ENCODE data around the gene ATP6V1E1.
"Not testable (repeated sequence)": the region's sequence is repeated elsewhere in the genome, so short reads cannot be mapped to it uniquely, and the experiment has no call there.

The ATP6V1E1 gene

GRCh38 chr22:17580441-17581031, 48.0 kb downstream of the ATP6V1E1 start:
- DNase-seq: no peak

GRCh38 chr22:17579535-17579981, 49.0 kb downstream of the ATP6V1E1 start:
- no peak for DNase-seq

GRCh38 chr22:17578136-17578754, 50.3 kb downstream of the ATP6V1E1 start:
- peak; percentile 44 for DNase-seq

GRCh38 chr22:17576470-17576869, 52.1 kb downstream of the ATP6V1E1 start:
- peak; percentile 88 for DNase-seq

- DNase-seq: no peak
These were observed 52.9 kb downstream of the ATP6V1E1 start for GRCh38 chr22:17575681-17576080.

GRCh38 chr22:17575151-17575550, 53.4 kb downstream of the ATP6V1E1 start:
- no peak for DNase-seq

- DNase-seq: peak; percentile 65
These were observed 57.5 kb downstream of the ATP6V1E1 start for GRCh38 chr22:17570851-17571631.

GRCh38 chr22:17569971-17570511, 58.5 kb downstream of the ATP6V1E1 start:
- DNase-seq: no peak

- no peak for DNase-seq
These were observed 61.8 kb downstream of the ATP6V1E1 start for GRCh38 chr22:17566776-17567175.

- not testable (repeated sequence) for DNase-seq
These were observed 62.4 kb downstream of the ATP6V1E1 start for GRCh38 chr22:17566016-17566687.

GRCh38 chr22:17563936-17564391, 64.6 kb downstream of the ATP6V1E1 start:
- DNase-seq: peak; percentile 30

GRCh38 chr22:17562906-17563870, 65.4 kb downstream of the ATP6V1E1 start, which contains the start of gene SLC25A18:
Gene SLC25A18 (plus strand): TSS chr22:17563498. CDS start chr22:17579945, 16,447 bp downstream.
- no peak for DNase-seq

GRCh38 chr22:17559188-17559587, 69.4 kb downstream of the ATP6V1E1 start:
- no peak for DNase-seq

- DNase-seq: no peak
These were observed 73.7 kb downstream of the ATP6V1E1 start for GRCh38 chr22:17554814-17555213.

GRCh38 chr22:17552737-17553136, 75.8 kb downstream of the ATP6V1E1 start:
- no peak for DNase-seq

- no peak for DNase-seq
These were observed 78.9 kb downstream of the ATP6V1E1 start for GRCh38 chr22:17549655-17550054.

GRCh38 chr22:17549183-17549582, 79.4 kb downstream of the ATP6V1E1 start:
- DNase-seq: no peak

- DNase-seq: no peak
These were observed 79.9 kb downstream of the ATP6V1E1 start for GRCh38 chr22:17548756-17549035.

- DNase-seq: no peak
These were observed 80.4 kb downstream of the ATP6V1E1 start for GRCh38 chr22:17548010-17548755.

- DNase-seq: no peak
These were observed 86.1 kb downstream of the ATP6V1E1 start for GRCh38 chr22:17542452-17542851.

Data from fibroblast of skin of abdomen (primary cell).